Pons (tissue), 1 donor: Measurements from ENCODE around the gene TRIM65.

ENCODE experiments used
- DNase-seq: peaks from one replicate; pipeline ENCODE4 v3.0.0-alpha.2; 2016; ENCODE audit warnings: low spot score

Gene TRIM65

GRCh38 chr17:75917141-75917916, 20.6 kb upstream of the TRIM65 start:
- DNase-seq: no peak

GRCh38 chr17:75915268-75915667, 18.5 kb upstream of the TRIM65 start:
- no peak for DNase-seq

GRCh38 chr17:75914643-75915267, 18.0 kb upstream of the TRIM65 start:
- DNase-seq: no peak

- DNase-seq: no peak
These were observed 16.9 kb upstream of the TRIM65 start for GRCh38 chr17:75913537-75914210.

- no peak for DNase-seq
These were observed 13.9 kb upstream of the TRIM65 start for GRCh38 chr17:75910699-75911098.

GRCh38 chr17:75909812-75910274, 13.1 kb upstream of the TRIM65 start:
- DNase-seq: no peak

- no peak for DNase-seq
These were observed 12.5 kb upstream of the TRIM65 start for GRCh38 chr17:75909051-75909811.

GRCh38 chr17:75908201-75908600, 11.4 kb upstream of the TRIM65 start:
- DNase-seq: no peak

GRCh38 chr17:75906143-75906884, 9.6 kb upstream of the TRIM65 start:
- DNase-seq: no peak

- peak; percentile 76 for DNase-seq
These were observed 8.2 kb upstream of the TRIM65 start, which contains the start of gene MRPL38 for GRCh38 chr17:75904749-75905521. Gene MRPL38 (minus strand): TSS chr17:75904884. CDS start chr17:75904875, 9 bp downstream.

- DNase-seq: no peak
These were observed 5.7 kb upstream of the TRIM65 start for GRCh38 chr17:75902406-75902805.

GRCh38 chr17:75901727-75902126, 5.0 kb upstream of the TRIM65 start:
- no peak for DNase-seq

- no peak for DNase-seq
These were observed 4.2 kb upstream of the TRIM65 start for GRCh38 chr17:75900691-75901533.

GRCh38 chr17:75899767-75900468, 3.2 kb upstream of the TRIM65 start:
- DNase-seq: no peak

- DNase-seq: no peak
These were observed 2.6 kb upstream of the TRIM65 start for GRCh38 chr17:75899353-75899752.

GRCh38 chr17:75898791-75899190, 2.0 kb upstream of the TRIM65 start:
- no peak for DNase-seq

- no peak for DNase-seq
These were observed 1.3 kb upstream of the TRIM65 start for GRCh38 chr17:75898065-75898464.

GRCh38 chr17:75897160-75898019, 639 bp upstream of the TRIM65 start:
- no peak for DNase-seq
